Vagina (tissue), 2 donors: ENCODE results near the gene MAB21L4.

Source experiments
- POLR2AphosphoS5 ChIP-seq, 2 donors: sonication (generic); formaldehyde crosslinking; IDR thresholded peaks; one replicate each; pipeline ENCODE4 v1.9.0; 2017; ENCODE audit warnings: antibody characterized with exemption in 2 of 2, mild to moderate bottlenecking in 2 of 2, low read depth in 1 of 2; ENCODE audit not compliant: insufficient read depth in 1 of 2
- TF ChIP-seq, protein P1 (sequence below), 3 experiments: fragments of 450-650 bp in 2 of 3; fragments of 200-600 bp in 1 of 3; sonication (generic) in 1 of 3; IDR thresholded peaks; one replicate each; pipeline ENCODE4 v1.5.1; 2017 to 2019; ENCODE audit warnings: antibody characterized with exemption in 3 of 3, mild to moderate bottlenecking in 2 of 3, moderate library complexity in 2 of 3

DNA sequence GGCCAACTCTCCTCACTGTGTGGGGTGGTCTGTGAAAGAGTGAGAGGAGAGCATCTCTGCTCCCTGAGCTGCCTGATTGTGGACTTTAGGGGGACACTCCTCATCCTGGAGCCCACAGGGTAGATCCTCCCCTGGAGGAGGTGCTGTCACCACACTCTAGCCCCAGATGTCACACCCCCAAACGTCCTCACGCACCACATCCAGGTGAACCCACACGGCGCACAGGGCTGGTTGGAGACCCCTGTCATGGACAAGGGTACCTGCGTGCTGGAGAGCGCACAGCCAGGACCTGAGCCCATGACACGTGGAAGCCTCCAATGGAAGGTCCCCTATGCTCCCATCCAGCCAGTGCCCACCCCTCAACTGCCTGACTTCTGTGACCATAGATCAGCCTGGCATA, 16.9 kb downstream of the MAB21L4 start:
- TF ChIP-seq, protein P1, sequence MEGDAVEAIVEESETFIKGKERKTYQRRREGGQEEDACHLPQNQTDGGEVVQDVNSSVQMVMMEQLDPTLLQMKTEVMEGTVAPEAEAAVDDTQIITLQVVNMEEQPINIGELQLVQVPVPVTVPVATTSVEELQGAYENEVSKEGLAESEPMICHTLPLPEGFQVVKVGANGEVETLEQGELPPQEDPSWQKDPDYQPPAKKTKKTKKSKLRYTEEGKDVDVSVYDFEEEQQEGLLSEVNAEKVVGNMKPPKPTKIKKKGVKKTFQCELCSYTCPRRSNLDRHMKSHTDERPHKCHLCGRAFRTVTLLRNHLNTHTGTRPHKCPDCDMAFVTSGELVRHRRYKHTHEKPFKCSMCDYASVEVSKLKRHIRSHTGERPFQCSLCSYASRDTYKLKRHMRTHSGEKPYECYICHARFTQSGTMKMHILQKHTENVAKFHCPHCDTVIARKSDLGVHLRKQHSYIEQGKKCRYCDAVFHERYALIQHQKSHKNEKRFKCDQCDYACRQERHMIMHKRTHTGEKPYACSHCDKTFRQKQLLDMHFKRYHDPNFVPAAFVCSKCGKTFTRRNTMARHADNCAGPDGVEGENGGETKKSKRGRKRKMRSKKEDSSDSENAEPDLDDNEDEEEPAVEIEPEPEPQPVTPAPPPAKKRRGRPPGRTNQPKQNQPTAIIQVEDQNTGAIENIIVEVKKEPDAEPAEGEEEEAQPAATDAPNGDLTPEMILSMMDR (IDR thresholded peaks at IDR 0.05): no peak
- no peak for TF ChIP-seq POLR2AphosphoS5 (IDR thresholded peaks at IDR 0.05; ENCODE audit: insufficient read depth in 1 of 2, low read depth in 1 of 2)
